ENCODE data around the gene CDC42. TPM values are rescaled to one million over a fixed set of nuclear protein-coding genes. Genes with fewer than 3 reads are reported as not detected.

The CDC42 gene
- total and polyA plus RNA-seq, 9 of the 15 experiments (the other 6 are each of a cell fraction or from before 2014, with no cell fraction given) = 186 to 398 (median 325) TPM

DNA sequence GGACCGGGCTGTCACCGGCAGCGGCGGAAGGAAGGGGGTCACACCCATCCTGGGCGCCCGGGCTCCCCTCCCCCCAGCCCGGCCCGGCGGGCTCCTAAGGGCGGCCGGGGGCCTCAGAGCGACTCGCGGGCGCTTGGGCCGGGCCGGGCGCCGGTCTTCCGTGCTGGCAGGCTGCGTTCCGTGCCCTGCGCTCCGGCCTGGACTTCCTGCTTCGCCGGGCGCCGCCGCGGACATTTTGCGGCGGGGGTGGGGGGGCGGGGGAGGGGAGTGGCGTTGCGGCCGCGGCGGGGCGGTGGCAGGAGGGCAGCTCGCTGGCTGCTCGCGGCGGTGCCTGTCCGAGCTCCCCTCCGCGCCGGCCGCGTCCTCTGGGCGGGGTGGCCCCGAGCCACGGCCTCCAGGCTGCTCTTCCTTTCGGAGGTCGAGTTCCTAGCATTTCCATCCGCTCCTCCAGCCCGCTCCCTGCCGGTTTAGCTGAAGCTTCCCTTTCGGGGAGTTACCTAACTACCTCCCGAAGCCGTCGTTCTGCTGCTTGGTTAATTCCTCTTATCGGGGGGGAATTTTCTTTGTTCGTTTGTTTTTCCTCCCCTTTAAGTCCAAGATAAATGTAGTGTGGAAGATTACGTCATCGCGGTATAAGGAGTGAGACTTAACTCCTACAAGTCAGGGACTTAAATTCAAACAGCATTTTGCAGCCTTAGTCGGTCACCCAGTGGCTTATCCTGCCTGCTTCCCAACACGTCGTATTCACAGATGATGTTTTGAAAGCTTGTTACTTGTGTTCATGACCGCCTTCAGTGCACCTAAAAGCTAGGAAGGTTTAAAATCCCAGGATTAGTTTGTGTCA lies 730 bp downstream of the CDC42 start (continued):
- TF ChIP-seq, protein P1, sequence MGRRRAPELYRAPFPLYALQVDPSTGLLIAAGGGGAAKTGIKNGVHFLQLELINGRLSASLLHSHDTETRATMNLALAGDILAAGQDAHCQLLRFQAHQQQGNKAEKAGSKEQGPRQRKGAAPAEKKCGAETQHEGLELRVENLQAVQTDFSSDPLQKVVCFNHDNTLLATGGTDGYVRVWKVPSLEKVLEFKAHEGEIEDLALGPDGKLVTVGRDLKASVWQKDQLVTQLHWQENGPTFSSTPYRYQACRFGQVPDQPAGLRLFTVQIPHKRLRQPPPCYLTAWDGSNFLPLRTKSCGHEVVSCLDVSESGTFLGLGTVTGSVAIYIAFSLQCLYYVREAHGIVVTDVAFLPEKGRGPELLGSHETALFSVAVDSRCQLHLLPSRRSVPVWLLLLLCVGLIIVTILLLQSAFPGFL (CRISPR knock-in tag; IDR thresholded peaks at IDR 0.05) = no peak; the same call in 1 of the 2 replicates
- TF ChIP-seq NR2C1 (IDR thresholded peaks at IDR 0.05) (no peak), NR2C1 (tag; IDR thresholded peaks at IDR 0.05) (no peak), E2F3 (CRISPR knock-in tag; IDR thresholded peaks at IDR 0.05) (no peak), MYNN (IDR thresholded peaks at IDR 0.05) (no peak), MYNN (CRISPR knock-in tag; IDR thresholded peaks at IDR 0.05) (no peak), CBFB (CRISPR knock-in tag; IDR thresholded peaks at IDR 0.05) (no peak), CEBPG (CRISPR knock-in tag; IDR thresholded peaks at IDR 0.05) (peak; percentile 82), CEBPG (tag; conservative IDR thresholded peaks at IDR 0.05 in 1 of 2, IDR thresholded peaks at IDR 0.05 in 1 of 2) (peak; percentile 92 to 95), TCFL5 (CRISPR knock-in tag; conservative IDR thresholded peaks at IDR 0.05) (no peak), ESRRA (IDR thresholded peaks at IDR 0.05; ENCODE audit: borderline replicate concordance, low read depth) (0 out of 2 replicates have a peak, but pooled peaks have one; percentile 8), GABPB1 (CRISPR knock-in tag; IDR thresholded peaks at IDR 0.05) (peak; percentile 46), ZBTB7A (IDR thresholded peaks at IDR 0.05; ENCODE audit: borderline replicate concordance, control insufficient read depth, low read depth, low read length) (peak; percentile 17; the same call in 1 of the 2 replicates)
- TF ChIP-seq, protein P2, sequence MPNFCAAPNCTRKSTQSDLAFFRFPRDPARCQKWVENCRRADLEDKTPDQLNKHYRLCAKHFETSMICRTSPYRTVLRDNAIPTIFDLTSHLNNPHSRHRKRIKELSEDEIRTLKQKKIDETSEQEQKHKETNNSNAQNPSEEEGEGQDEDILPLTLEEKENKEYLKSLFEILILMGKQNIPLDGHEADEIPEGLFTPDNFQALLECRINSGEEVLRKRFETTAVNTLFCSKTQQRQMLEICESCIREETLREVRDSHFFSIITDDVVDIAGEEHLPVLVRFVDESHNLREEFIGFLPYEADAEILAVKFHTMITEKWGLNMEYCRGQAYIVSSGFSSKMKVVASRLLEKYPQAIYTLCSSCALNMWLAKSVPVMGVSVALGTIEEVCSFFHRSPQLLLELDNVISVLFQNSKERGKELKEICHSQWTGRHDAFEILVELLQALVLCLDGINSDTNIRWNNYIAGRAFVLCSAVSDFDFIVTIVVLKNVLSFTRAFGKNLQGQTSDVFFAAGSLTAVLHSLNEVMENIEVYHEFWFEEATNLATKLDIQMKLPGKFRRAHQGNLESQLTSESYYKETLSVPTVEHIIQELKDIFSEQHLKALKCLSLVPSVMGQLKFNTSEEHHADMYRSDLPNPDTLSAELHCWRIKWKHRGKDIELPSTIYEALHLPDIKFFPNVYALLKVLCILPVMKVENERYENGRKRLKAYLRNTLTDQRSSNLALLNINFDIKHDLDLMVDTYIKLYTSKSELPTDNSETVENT (CRISPR knock-in tag; IDR thresholded peaks at IDR 0.05) = 0 out of 2 replicates have a peak, but pooled peaks have one; percentile 50
- TF ChIP-seq, protein P3, sequence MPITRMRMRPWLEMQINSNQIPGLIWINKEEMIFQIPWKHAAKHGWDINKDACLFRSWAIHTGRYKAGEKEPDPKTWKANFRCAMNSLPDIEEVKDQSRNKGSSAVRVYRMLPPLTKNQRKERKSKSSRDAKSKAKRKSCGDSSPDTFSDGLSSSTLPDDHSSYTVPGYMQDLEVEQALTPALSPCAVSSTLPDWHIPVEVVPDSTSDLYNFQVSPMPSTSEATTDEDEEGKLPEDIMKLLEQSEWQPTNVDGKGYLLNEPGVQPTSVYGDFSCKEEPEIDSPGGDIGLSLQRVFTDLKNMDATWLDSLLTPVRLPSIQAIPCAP (CRISPR knock-in tag; IDR thresholded peaks at IDR 0.05; ENCODE audit: borderline replicate concordance) = no peak
- TF ChIP-seq, protein P4, sequence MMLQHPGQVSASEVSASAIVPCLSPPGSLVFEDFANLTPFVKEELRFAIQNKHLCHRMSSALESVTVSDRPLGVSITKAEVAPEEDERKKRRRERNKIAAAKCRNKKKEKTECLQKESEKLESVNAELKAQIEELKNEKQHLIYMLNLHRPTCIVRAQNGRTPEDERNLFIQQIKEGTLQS (IDR thresholded peaks at IDR 0.05) = peak; percentile 100
- TF ChIP-seq, protein P4 (CRISPR knock-in tag; conservative IDR thresholded peaks at IDR 0.05) = peak; percentile 96
- TF ChIP-seq, protein P5, sequence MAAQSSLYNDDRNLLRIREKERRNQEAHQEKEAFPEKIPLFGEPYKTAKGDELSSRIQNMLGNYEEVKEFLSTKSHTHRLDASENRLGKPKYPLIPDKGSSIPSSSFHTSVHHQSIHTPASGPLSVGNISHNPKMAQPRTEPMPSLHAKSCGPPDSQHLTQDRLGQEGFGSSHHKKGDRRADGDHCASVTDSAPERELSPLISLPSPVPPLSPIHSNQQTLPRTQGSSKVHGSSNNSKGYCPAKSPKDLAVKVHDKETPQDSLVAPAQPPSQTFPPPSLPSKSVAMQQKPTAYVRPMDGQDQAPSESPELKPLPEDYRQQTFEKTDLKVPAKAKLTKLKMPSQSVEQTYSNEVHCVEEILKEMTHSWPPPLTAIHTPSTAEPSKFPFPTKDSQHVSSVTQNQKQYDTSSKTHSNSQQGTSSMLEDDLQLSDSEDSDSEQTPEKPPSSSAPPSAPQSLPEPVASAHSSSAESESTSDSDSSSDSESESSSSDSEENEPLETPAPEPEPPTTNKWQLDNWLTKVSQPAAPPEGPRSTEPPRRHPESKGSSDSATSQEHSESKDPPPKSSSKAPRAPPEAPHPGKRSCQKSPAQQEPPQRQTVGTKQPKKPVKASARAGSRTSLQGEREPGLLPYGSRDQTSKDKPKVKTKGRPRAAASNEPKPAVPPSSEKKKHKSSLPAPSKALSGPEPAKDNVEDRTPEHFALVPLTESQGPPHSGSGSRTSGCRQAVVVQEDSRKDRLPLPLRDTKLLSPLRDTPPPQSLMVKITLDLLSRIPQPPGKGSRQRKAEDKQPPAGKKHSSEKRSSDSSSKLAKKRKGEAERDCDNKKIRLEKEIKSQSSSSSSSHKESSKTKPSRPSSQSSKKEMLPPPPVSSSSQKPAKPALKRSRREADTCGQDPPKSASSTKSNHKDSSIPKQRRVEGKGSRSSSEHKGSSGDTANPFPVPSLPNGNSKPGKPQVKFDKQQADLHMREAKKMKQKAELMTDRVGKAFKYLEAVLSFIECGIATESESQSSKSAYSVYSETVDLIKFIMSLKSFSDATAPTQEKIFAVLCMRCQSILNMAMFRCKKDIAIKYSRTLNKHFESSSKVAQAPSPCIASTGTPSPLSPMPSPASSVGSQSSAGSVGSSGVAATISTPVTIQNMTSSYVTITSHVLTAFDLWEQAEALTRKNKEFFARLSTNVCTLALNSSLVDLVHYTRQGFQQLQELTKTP (IDR thresholded peaks at IDR 0.05; ENCODE audit: low read depth in 1 of 2, partially characterized antibody in 2 of 2) = peak; percentile 18 to 43
